Measurements from ENCODE around the gene AUTS2.
A peak's percentile ranks its signal among the peaks of the same experiment; 100 is the strongest.

Gene AUTS2

GRCh38 chr7:69823151-69823744 lies 225.0 kb downstream of the AUTS2 start:
- TF ChIP-seq CTCF (IDR thresholded peaks at IDR 0.05; ENCODE audit: low read depth, low read length), result no peak

GRCh38 chr7:69825113-69825972 lies 227.1 kb downstream of the AUTS2 start:
- no peak for TF ChIP-seq CTCF (IDR thresholded peaks at IDR 0.05; ENCODE audit: low read depth, low read length)
- H3K4me3 ChIP-seq (replicated peaks in 1 of 2; ENCODE audit: low read depth in 2 of 2, low read length in 2 of 2), result no peak overlapping the region
- peak in 1 of 2 donors; percentile 46 for DNase-seq (ENCODE audit: low read depth in 2 of 2)

More at GRCh38 chr7:69823151-69823744, 225.0 kb downstream of the AUTS2 start:
- no peak overlapping the region for H3K4me3 ChIP-seq (replicated peaks in 1 of 2; ENCODE audit: low read depth in 2 of 2, low read length in 2 of 2)
- DNase-seq (ENCODE audit: low read depth in 2 of 2), result no peak

GRCh38 chr7:69826283-69826682 lies 228.0 kb downstream of the AUTS2 start:
- no peak for TF ChIP-seq CTCF (IDR thresholded peaks at IDR 0.05; ENCODE audit: low read depth, low read length)
- no peak overlapping the region for H3K4me3 ChIP-seq (replicated peaks in 1 of 2; ENCODE audit: low read depth in 2 of 2, low read length in 2 of 2)
- no peak for DNase-seq (ENCODE audit: low read depth in 2 of 2)

- no peak for TF ChIP-seq CTCF (IDR thresholded peaks at IDR 0.05; ENCODE audit: low read depth, low read length)
- no peak for DNase-seq (ENCODE audit: low read depth in 2 of 2)
- no peak overlapping the region for H3K4me3 ChIP-seq (replicated peaks in 1 of 2; ENCODE audit: low read depth in 2 of 2, low read length in 2 of 2)
Observed at GRCh38 chr7:69827140-69827539, 228.9 kb downstream of the AUTS2 start.

GRCh38 chr7:69827558-69827957 lies 229.3 kb downstream of the AUTS2 start:
- no peak for TF ChIP-seq CTCF (IDR thresholded peaks at IDR 0.05; ENCODE audit: low read depth, low read length)
- no peak for DNase-seq (ENCODE audit: low read depth in 2 of 2)
- H3K4me3 ChIP-seq (replicated peaks in 1 of 2; ENCODE audit: low read depth in 2 of 2, low read length in 2 of 2), result no peak overlapping the region

- no peak overlapping the region for H3K4me3 ChIP-seq (replicated peaks in 1 of 2; ENCODE audit: low read depth in 2 of 2, low read length in 2 of 2)
- DNase-seq (ENCODE audit: low read depth in 2 of 2), result no peak
- TF ChIP-seq CTCF (IDR thresholded peaks at IDR 0.05; ENCODE audit: low read depth, low read length), result no peak
Observed at GRCh38 chr7:69832356-69832755, 234.1 kb downstream of the AUTS2 start.
